Vagina (tissue), 2 donors: ENCODE results near the gene RWDD1. TPM values are rescaled to one million over a fixed set of nuclear protein-coding genes. Genes with fewer than 3 reads are reported as not detected.

Experiments
- DNase-seq, 2 donors: peaks; one replicate each; pipeline ENCODE4 v3.0.0-alpha.2; 2017; ENCODE audit errors: extremely low spot score in 2 of 2
- H3K27ac ChIP-seq: fragments of 200-600 bp; sonication (generic); one replicate; pipeline ENCODE4 v1.5.1; 2019
- H3K27me3 ChIP-seq: fragments of 200-600 bp; sonication (generic); one replicate; pipeline ENCODE4 v1.5.1; 2019
- H3K36me3 ChIP-seq, 2 donors: fragments of 200-600 bp; sonication (generic); one replicate each; pipeline ENCODE4 v1.5.1; 2017 to 2019
- H3K4me1 ChIP-seq: fragments of 200-600 bp; sonication (generic); one replicate; pipeline ENCODE4 v1.5.1; 2019
- H3K4me3 ChIP-seq, 2 donors: fragments of 200-600 bp; sonication (generic); 1 replicate in 1 of 2; 2 replicates in 1 of 2; pipeline ENCODE4 v1.5.1; 2016 to 2019
- H3K9me3 ChIP-seq: fragments of 200-600 bp; sonication (generic); one replicate; pipeline ENCODE4 v1.5.1; 2019
- POLR2A ChIP-seq, 2 donors: fragments of 450-650 bp; IDR thresholded peaks; one replicate each; pipeline ENCODE4 v1.6.1; 2017; ENCODE audit warnings: antibody characterized with exemption in 2 of 2, mild to moderate bottlenecking in 2 of 2, moderate library complexity in 2 of 2
- POLR2AphosphoS5 ChIP-seq, 2 donors: sonication (generic); formaldehyde crosslinking; IDR thresholded peaks; one replicate each; pipeline ENCODE4 v1.9.0; 2017; ENCODE audit warnings: antibody characterized with exemption in 2 of 2, mild to moderate bottlenecking in 2 of 2, low read depth in 1 of 2; ENCODE audit not compliant: insufficient read depth in 1 of 2
- intact Hi-C: fragments of 100-400 bp; cut with DNase I; formaldehyde crosslinking; loops from one replicate; pipeline ENCODE4 v1.15.1; 2023
- total RNA-seq: library from RNA; depleted of rRNA; stranded (reverse); fragments of >200 nt; gene quantifications from one replicate; pipeline ENCODE4 v1.2.3, GENCODE V29; 2016
- TF ChIP-seq, protein P1 (sequence below), 3 experiments: fragments of 450-650 bp in 2 of 3; fragments of 200-600 bp in 1 of 3; sonication (generic) in 1 of 3; IDR thresholded peaks; one replicate each; pipeline ENCODE4 v1.5.1; 2017 to 2019; ENCODE audit warnings: antibody characterized with exemption in 3 of 3, mild to moderate bottlenecking in 2 of 3, moderate library complexity in 2 of 3

Gene RWDD1
- total RNA-seq, 1 donor from 2014 or later, result 37.8 TPM

DNA sequence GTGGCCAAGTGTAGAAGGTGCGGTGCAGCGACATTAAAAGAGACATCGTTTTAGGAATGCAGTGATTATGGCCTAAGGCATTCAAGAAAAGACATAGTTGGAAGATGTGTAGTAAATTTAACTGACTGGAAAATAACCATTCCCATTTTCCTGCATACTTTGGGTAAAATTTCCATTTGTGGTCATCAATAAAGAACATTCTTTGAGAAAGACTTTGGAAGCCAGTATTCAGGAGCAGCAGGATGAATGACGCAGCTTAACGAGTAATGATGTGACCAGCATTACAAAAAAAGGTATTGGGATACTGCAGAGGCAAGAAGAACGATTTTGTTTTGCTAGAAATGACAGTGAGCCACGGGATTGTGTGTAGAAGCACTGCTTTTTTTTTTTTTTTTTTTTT lies 7.0 kb upstream of the RWDD1 start:
- intact Hi-C loops, result no loop called here
- H3K4me3 ChIP-seq, result no peak overlapping the region
- no peaks in the 10 kb centered on the region for H3K27me3 ChIP-seq
- no peak overlapping the region for H3K27ac ChIP-seq
- no peaks in the 10 kb centered on the region for H3K36me3 ChIP-seq
- H3K9me3 ChIP-seq, result no peaks in the 10 kb centered on the region
- no peaks in the 10 kb centered on the region for H3K4me1 ChIP-seq
- TF ChIP-seq, protein P1, sequence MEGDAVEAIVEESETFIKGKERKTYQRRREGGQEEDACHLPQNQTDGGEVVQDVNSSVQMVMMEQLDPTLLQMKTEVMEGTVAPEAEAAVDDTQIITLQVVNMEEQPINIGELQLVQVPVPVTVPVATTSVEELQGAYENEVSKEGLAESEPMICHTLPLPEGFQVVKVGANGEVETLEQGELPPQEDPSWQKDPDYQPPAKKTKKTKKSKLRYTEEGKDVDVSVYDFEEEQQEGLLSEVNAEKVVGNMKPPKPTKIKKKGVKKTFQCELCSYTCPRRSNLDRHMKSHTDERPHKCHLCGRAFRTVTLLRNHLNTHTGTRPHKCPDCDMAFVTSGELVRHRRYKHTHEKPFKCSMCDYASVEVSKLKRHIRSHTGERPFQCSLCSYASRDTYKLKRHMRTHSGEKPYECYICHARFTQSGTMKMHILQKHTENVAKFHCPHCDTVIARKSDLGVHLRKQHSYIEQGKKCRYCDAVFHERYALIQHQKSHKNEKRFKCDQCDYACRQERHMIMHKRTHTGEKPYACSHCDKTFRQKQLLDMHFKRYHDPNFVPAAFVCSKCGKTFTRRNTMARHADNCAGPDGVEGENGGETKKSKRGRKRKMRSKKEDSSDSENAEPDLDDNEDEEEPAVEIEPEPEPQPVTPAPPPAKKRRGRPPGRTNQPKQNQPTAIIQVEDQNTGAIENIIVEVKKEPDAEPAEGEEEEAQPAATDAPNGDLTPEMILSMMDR (IDR thresholded peaks at IDR 0.05), result no peak
- TF ChIP-seq POLR2A (IDR thresholded peaks at IDR 0.05) (no peak), POLR2AphosphoS5 (IDR thresholded peaks at IDR 0.05; ENCODE audit: insufficient read depth in 1 of 2, low read depth in 1 of 2) (no peak)
- DNase-seq, result no peak

DNA sequence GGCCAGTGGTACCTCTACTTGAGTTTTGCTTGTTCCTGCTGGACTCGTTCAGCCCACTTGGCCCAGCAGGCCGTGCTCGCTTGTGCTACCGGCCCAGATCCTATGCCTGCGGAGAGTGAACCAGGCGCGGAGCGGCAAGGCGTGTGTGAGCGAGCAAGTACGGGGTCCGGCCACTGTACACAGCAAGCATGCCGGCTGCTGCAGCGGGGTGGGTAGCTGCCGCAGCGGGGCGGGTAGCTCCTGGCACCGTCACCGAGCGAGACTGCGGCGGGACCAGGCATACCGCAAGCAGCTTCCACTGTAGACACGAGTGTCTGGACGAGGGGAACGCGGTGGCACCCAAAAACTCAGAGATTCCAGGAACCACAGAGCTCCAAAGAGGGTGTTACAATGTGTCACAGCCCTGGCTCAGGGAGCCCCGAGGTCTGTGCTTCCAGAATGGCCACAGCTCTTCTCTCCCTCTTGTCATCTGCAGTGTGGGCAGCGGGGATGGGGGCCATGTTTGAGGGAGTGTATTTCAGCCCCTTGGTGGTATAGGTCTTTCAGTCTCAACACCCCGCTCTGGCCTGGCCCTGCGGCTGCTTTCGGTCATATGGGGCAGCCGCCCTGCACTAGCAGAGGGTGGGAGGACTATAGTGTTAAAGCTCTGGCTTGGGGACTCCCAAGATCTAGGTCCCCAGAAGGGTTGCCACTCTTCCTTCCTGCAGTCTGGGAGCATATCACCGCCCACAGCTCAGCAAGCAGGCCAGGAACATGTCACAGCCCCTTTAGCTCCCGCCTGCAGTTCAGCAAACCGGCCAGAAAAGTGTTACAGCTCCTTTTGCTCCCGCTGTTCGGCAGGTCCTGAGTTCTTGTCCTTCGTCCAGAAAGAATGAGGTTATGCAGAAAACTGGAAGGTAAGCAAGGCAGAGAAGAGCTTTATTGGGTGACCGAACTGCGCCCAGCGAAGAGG lies 6.1 kb upstream of the RWDD1 start:
- TF ChIP-seq POLR2AphosphoS5 (IDR thresholded peaks at IDR 0.05; ENCODE audit: insufficient read depth in 1 of 2, low read depth in 1 of 2) (no peak), POLR2A (IDR thresholded peaks at IDR 0.05) (no peak)
- TF ChIP-seq, protein P1 (IDR thresholded peaks at IDR 0.05), result no peak
- intact Hi-C loops, result no loop called here
- Histone ChIP-seq H3K27me3 (no peaks in the 10 kb centered on the region), H3K4me3 (peak overlapping the region; percentile 33 to 34), H3K36me3 (no peaks in the 10 kb centered on the region), H3K9me3 (no peaks in the 10 kb centered on the region), H3K4me1 (peaks cover 9% of the 10 kb centered on the region), H3K27ac (no peak overlapping the region)
- DNase-seq, result no peak

DNA sequence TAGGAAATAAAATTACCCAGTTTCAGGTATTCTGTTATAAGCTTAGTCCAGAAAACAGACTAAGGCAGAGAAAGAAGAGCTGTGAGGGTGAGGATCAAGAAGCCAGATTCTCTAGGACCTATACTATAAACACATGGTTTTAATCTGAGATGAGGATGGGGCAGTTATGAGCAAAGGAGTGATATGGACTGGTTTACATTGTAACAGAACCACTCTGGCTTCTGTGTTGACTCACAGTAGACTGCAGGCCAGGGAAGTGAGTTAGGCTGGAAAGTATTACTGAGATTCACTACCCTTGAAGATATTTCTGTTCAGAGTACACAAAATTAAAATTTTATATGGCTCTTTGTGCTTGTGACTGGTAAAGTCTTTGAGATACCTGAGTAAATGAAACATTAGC lies 3.2 kb upstream of the RWDD1 start:
- no peak for DNase-seq
- H3K36me3 ChIP-seq, result no peaks in the 10 kb centered on the region
- H3K27me3 ChIP-seq, result no peaks in the 10 kb centered on the region
- peaks cover 25% of the 10 kb centered on the region for H3K4me1 ChIP-seq
- TF ChIP-seq POLR2AphosphoS5 (IDR thresholded peaks at IDR 0.05; ENCODE audit: insufficient read depth in 1 of 2, low read depth in 1 of 2) (no peak), POLR2A (IDR thresholded peaks at IDR 0.05) (no peak)
- TF ChIP-seq, protein P1 (IDR thresholded peaks at IDR 0.05), result no peak
- H3K27ac ChIP-seq, result no peak overlapping the region
- intact Hi-C loops, result no loop called here
- H3K4me3 ChIP-seq, result no peak overlapping the region
- no peaks in the 10 kb centered on the region for H3K9me3 ChIP-seq

DNA sequence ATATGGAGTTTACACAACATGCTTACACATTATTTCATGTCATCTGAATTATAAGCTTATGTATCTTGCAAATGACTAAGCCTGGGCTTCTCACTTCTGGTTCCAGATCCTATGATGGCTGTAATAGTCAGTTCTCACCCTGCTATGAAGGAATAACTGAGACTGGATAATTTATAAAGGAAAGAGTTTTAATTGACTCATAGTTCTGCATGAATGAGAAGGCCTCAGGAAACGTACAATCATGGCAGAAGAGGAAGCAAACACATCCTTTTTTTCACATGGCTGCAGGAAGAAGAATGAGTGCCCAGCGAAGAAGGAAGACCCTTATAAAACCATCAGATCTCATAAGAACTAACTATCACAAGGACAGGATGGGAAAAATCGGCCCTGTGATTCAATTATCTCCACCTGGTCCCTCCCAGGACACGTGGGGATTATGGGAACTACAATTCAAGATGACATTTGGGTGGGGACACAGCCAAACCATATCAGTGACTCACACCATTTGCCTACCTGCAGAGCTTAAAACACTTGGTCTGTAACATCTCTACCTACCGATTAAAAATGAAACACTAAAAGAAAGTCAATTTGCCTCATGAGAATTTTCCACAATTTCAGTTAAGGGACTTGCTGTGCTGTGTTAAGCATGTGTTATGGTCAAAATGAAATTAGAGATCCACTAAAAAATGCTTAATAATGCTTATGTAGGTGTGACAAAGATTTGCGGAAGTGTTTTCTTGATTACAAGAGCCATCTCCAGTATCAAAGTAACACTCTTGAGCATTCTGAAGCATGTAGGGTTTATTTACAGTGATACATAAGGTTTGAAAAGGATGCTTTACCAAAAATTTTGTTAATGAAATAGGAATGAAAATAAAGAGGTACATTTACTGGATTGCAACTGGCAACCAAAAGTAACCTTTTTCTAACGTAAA lies 2.2 kb upstream of the RWDD1 start:
- TF ChIP-seq POLR2AphosphoS5 (IDR thresholded peaks at IDR 0.05; ENCODE audit: insufficient read depth in 1 of 2, low read depth in 1 of 2) (no peak), POLR2A (IDR thresholded peaks at IDR 0.05) (no peak)
- TF ChIP-seq, protein P1 (IDR thresholded peaks at IDR 0.05), result no peak
- Histone ChIP-seq H3K4me3 (no peak overlapping the region), H3K9me3 (no peaks in the 10 kb centered on the region), H3K27ac (no peak overlapping the region), H3K36me3 (no peaks in the 10 kb centered on the region), H3K27me3 (no peaks in the 10 kb centered on the region), H3K4me1 (peaks cover 35% of the 10 kb centered on the region)
- intact Hi-C loops, result no loop called here
- no peak for DNase-seq
